ENCODE data around the gene IQCE. TPM values are rescaled to one million over a fixed set of nuclear protein-coding genes. Genes with fewer than 3 reads are reported as not detected.

Gene IQCE
- total RNA-seq, 6 donors from 2014 or later, result 18.0 to 51.3 (median 23.9) TPM

GRCh38 chr7:2514473-2515423 lies 44.0 kb upstream of the IQCE start:
- 79 to 89% methylated on average over 9 of the region's 9 CpGs for WGBS, 2 donors
- H3K36me3 ChIP-seq, result no peaks in the 10 kb centered on the region
- H3K27ac ChIP-seq, result no peak overlapping the region
- no peak for DNase-seq
- H3K27me3 ChIP-seq, result no peaks in the 10 kb centered on the region
- peaks cover 40 to 46% (median 43%) of the 10 kb centered on the region in 4 donors for H3K4me1 ChIP-seq
- no peak overlapping the region for H3K4me3 ChIP-seq
- no peaks in the 10 kb centered on the region for H3K9me3 ChIP-seq
- TF ChIP-seq POLR2A (IDR thresholded peaks at IDR 0.05) (no peak), EP300 (IDR thresholded peaks at IDR 0.05) (no peak), POLR2AphosphoS5 (IDR thresholded peaks at IDR 0.05) (no peak)
- TF ChIP-seq, protein P1, sequence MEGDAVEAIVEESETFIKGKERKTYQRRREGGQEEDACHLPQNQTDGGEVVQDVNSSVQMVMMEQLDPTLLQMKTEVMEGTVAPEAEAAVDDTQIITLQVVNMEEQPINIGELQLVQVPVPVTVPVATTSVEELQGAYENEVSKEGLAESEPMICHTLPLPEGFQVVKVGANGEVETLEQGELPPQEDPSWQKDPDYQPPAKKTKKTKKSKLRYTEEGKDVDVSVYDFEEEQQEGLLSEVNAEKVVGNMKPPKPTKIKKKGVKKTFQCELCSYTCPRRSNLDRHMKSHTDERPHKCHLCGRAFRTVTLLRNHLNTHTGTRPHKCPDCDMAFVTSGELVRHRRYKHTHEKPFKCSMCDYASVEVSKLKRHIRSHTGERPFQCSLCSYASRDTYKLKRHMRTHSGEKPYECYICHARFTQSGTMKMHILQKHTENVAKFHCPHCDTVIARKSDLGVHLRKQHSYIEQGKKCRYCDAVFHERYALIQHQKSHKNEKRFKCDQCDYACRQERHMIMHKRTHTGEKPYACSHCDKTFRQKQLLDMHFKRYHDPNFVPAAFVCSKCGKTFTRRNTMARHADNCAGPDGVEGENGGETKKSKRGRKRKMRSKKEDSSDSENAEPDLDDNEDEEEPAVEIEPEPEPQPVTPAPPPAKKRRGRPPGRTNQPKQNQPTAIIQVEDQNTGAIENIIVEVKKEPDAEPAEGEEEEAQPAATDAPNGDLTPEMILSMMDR (IDR thresholded peaks at IDR 0.05), result no peak
- no peak for ATAC-seq (ENCODE audit: low FRiP score in 2 of 2)

DNA sequence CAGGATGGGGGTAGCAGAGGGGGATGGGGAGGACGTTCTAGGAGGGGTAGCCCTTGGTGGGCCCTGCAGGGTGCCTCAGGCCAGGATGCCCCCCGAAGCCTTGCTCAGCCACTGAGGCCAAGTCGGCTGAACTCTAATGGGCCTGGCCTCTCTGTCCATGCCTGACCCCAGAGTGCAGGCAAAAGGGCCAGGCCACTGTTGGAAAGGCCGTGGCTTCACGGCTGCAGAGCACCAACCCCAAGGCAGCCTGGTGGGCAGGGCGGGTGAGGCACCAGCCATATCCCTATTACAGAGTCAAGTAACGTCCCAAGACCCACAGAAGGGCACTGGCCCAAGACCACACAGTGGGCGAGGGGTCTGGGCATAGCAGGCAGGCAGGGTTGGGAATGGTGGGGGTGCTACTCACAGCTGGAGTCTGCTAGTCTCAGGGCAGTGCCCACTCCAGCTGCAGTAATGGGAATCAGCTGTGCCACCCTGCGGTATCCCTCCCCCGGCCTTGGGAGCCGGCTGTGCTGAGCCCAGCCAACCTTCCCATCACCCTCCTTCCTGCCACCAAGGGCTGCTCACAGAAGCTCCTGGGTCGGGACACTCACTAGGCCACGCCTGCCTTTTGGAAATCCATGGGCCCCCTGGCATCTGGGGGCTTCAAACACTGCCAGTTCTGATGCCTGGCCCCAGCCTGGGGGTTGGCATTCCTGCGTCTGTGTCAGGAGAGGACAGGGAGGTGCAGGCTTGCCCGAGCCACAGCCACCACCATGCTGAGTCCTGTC lies 43.2 kb upstream of the IQCE start:
- 87 to 91% methylated on average over 6 to 11 of the region's 15 CpGs for WGBS, 2 donors
- Histone ChIP-seq H3K27me3 (no peaks in the 10 kb centered on the region), H3K36me3 (no peaks in the 10 kb centered on the region), H3K9me3 (no peaks in the 10 kb centered on the region), H3K4me3 (no peak overlapping the region), H3K4me1 (peaks cover 39 to 46% (median 42%) of the 10 kb centered on the region in 4 donors), H3K27ac (no peak overlapping the region)
- ATAC-seq (ENCODE audit: low FRiP score in 2 of 2) (no peak), DNase-seq (peak in 1 of 2 donors; percentile 56)
- TF ChIP-seq, protein P1 (IDR thresholded peaks at IDR 0.05), result no peak
- TF ChIP-seq POLR2AphosphoS5 (IDR thresholded peaks at IDR 0.05) (no peak), POLR2A (IDR thresholded peaks at IDR 0.05) (no peak)

DNA sequence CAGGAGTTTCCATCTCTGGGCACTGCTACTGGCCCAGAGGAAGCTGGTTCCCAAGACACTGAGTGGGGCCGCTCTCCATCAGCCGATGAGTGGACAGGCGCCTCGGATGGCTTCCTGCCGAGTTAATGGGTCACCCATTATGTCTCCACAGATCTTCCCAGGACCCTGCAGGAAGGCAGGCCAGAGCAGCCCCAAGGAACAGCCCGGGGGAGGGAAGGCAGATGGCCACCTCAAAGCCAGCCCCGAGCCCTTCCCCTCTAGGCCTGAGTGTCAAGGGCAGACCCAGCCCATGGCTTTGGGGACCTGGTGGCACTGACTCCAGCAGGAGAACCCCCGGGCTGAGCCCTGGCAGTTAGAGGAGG lies 42.6 kb upstream of the IQCE start:
- Histone ChIP-seq H3K27ac (no peak overlapping the region), H3K36me3 (no peaks in the 10 kb centered on the region), H3K4me1 (peaks cover 39 to 46% (median 41%) of the 10 kb centered on the region in 4 donors), H3K27me3 (peaks cover 0 to 2% (median 0%) of the 10 kb centered on the region in 4 donors), H3K9me3 (no peaks in the 10 kb centered on the region), H3K4me3 (no peak overlapping the region)
- no peak for ATAC-seq (ENCODE audit: low FRiP score in 2 of 2)
- 95% methylated on average over 8 of the region's 8 CpGs; no CpG with 5 or more reads in 1 of the 2 donors for WGBS, 2 donors
- TF ChIP-seq, protein P1 (IDR thresholded peaks at IDR 0.05), result no peak
- TF ChIP-seq EP300 (IDR thresholded peaks at IDR 0.05) (no peak), POLR2AphosphoS5 (IDR thresholded peaks at IDR 0.05) (no peak), POLR2A (IDR thresholded peaks at IDR 0.05) (no peak)
- DNase-seq, result peak in 1 of 2 donors; percentile 45

- H3K36me3 ChIP-seq, result no peaks in the 10 kb centered on the region
- H3K27ac ChIP-seq, result no peak overlapping the region
- DNase-seq (no peak), ATAC-seq (ENCODE audit: low FRiP score in 2 of 2) (no peak)
- 76 to 87% methylated on average over 6 to 8 of the region's 8 CpGs for WGBS, 2 donors
- H3K9me3 ChIP-seq, result no peaks in the 10 kb centered on the region
- peaks cover 0 to 3% (median 0%) of the 10 kb centered on the region in 4 donors for H3K27me3 ChIP-seq
- H3K4me1 ChIP-seq, result peaks cover 39 to 46% (median 41%) of the 10 kb centered on the region in 4 donors
- H3K4me3 ChIP-seq, result no peak overlapping the region
- TF ChIP-seq EP300 (IDR thresholded peaks at IDR 0.05) (no peak), POLR2AphosphoS5 (IDR thresholded peaks at IDR 0.05) (no peak), POLR2A (IDR thresholded peaks at IDR 0.05) (no peak)
- TF ChIP-seq, protein P1 (IDR thresholded peaks at IDR 0.05), result no peak
Observed at GRCh38 chr7:2517026-2517425, 41.8 kb upstream of the IQCE start.

All from upper lobe of left lung (tissue), 6 donors.